ENCODE measurements around the gene PRKN.

GRCh38 chr6:161547617-161548016 is 1179.9 kb downstream of the PRKN start:
- TF ChIP-seq CTCF (IDR thresholded peaks at IDR 0.05; ENCODE audit: insufficient read depth, low read depth, low read length) (no peak), EZH2 (IDR thresholded peaks at IDR 0.05; ENCODE audit: insufficient read depth, low read length) (no peak)
